HCT116 (cell line): Measurements from ENCODE around the gene NT5DC2. TPM values are rescaled to one million over a fixed set of nuclear protein-coding genes. Genes with fewer than 3 reads are reported as not detected.

Source experiments
- ATAC-seq: fragments of 200-7000 bp; cut with Tn5 transposase; 2 replicates; pipeline ENCODE4 v1.9.1; 2020; ENCODE audit warnings: mild to moderate bottlenecking, moderate library complexity
- BruUV-seq: library from RNA; stranded (reverse); fragments of 400-500 nt; replicated peaks from 2 replicates; lab custom pipeline; 2021; lab: Mats Ljungman, UMichigan
- CTCF ChIA-PET: fragments of 300-600 bp; sonication (Branson Sonifier 250); formaldehyde crosslinking; loops from one replicate; lab custom pipeline; 2021; ENCODE audit warnings: antibody characterized with exemption; lab: Charles Lee
- POLR2A ChIA-PET: fragments of 300-600, 350-600 bp; sonication (Branson Sonifier 250); formaldehyde crosslinking; loops from one replicate; lab custom pipeline; 2021; ENCODE audit warnings: antibody characterized with exemption; lab: Charles Lee
- RAD21 ChIA-PET, 2 experiments: fragments of 300-600 bp; sonication (Branson Sonifier 250); formaldehyde crosslinking; loops; one replicate each; lab custom pipeline; 2023; ENCODE audit warnings: low total read pairs in 2 of 2; ENCODE audit not compliant: uncharacterized antibody in 2 of 2, unreplicated experiment in 2 of 2, low non-redundant PET in 1 of 2; lab: Charles Lee
- DNase-seq: peaks from one replicate; pipeline ENCODE4 v3.0.0-alpha.2; 2010; ENCODE audit warnings: low read depth, low spot score
- H2AFZ ChIP-seq: fragments of 200-600 bp; shearing (Covaris generic), sonication (generic); 2 replicates; pipeline ENCODE4 v1.6.1; 2017; ENCODE audit warnings: low read depth, mixed run types, mixed read lengths, antibody characterized with exemption, low read length; ENCODE audit not compliant: poor library complexity, severe bottlenecking
- H3K27ac ChIP-seq: 2 replicates; pipeline ENCODE4 v1.5.1; 2012; ENCODE audit warnings: low read depth, low read length
- H3K27me3 ChIP-seq: fragments of 200-600 bp; sonication (generic); 2 replicates; pipeline ENCODE4 v1.6.1; 2016; ENCODE audit warnings: mixed run types, low read length, mixed read lengths; ENCODE audit not compliant: insufficient read depth
- H3K36me3 ChIP-seq, 2 experiments: fragments of 200-500 bp in 1 of 2; fragments of 200-600 bp in 1 of 2; sonication (Bioruptor generic) in 1 of 2; sonication (generic) in 1 of 2; 2 replicates each; pipeline versions ENCODE4 v1.5.1 to v1.6.1; 2014 to 2016; ENCODE audit warnings: low read length in 2 of 2, inconsistent platforms in 1 of 2, mixed read lengths in 1 of 2, mixed run types in 1 of 2; ENCODE audit not compliant: insufficient read depth in 2 of 2, control insufficient read depth in 1 of 2
- H3K4me1 ChIP-seq, 2 experiments: fragments of 200-600 bp in 1 of 2; sonication (generic) in 1 of 2; 2 replicates each; pipeline versions ENCODE4 v1.5.1 to v1.6.1; 2012 to 2017; ENCODE audit warnings: low read length in 2 of 2, inconsistent platforms in 1 of 2, mild to moderate bottlenecking in 1 of 2, mixed read lengths in 1 of 2, mixed run types in 1 of 2, moderate library complexity in 1 of 2; ENCODE audit not compliant: insufficient read depth in 2 of 2, control insufficient read depth in 1 of 2
- H3K4me2 ChIP-seq: fragments of 200-600 bp; sonication (generic); 2 replicates; pipeline ENCODE4 v1.6.1; 2017; ENCODE audit warnings: mixed run types, low read length, mixed read lengths
- H3K4me3 ChIP-seq, 2 experiments: fragments of 200-600 bp in 1 of 2; sonication (generic) in 1 of 2; replicated peaks in 1 of 2; 2 replicates each; pipeline ENCODE4 v1.5.1; 2011 to 2016; ENCODE audit warnings: low read length in 2 of 2, control low read depth in 1 of 2, low read depth in 1 of 2, mild to moderate bottlenecking in 1 of 2, mixed read lengths in 1 of 2, mixed run types in 1 of 2
- H3K79me2 ChIP-seq: fragments of 200-600 bp; sonication (generic); 2 replicates; pipeline ENCODE4 v1.6.1; 2017; ENCODE audit warnings: mild to moderate bottlenecking, mixed run types, low read length, moderate library complexity, mixed read lengths; ENCODE audit not compliant: insufficient read depth
- H3K9ac ChIP-seq: fragments of 200-600 bp; sonication (generic); 2 replicates; pipeline ENCODE4 v1.6.1; 2016; ENCODE audit warnings: low read length, mixed read lengths
- H3K9me2 ChIP-seq: fragments of 200-600 bp; sonication (generic), shearing (Covaris generic); 2 replicates; pipeline ENCODE4 v1.6.1; 2017; ENCODE audit warnings: mixed run types, mild to moderate bottlenecking, moderate library complexity; ENCODE audit not compliant: insufficient read depth
- H3K9me3 ChIP-seq, 2 experiments: fragments of 200-500 bp in 1 of 2; fragments of 200-600 bp in 1 of 2; sonication (Bioruptor generic) in 1 of 2; sonication (generic) in 1 of 2; 2 replicates each; pipeline ENCODE4 v1.6.1; 2014 to 2017; ENCODE audit warnings: low read length in 2 of 2, mixed read lengths in 2 of 2, inconsistent platforms in 1 of 2, low read depth in 1 of 2, mild to moderate bottlenecking in 1 of 2, mixed run types in 1 of 2, moderate library complexity in 1 of 2; ENCODE audit not compliant: control insufficient read depth in 1 of 2, insufficient read depth in 1 of 2
- H4K20me1 ChIP-seq: fragments of 200-600 bp; sonication (generic), shearing (Covaris generic); 2 replicates; pipeline ENCODE4 v1.6.1; 2017; ENCODE audit warnings: mixed run types, mild to moderate bottlenecking, moderate library complexity; ENCODE audit not compliant: insufficient read depth
- REST ChIP-seq: IDR thresholded peaks from 2 replicates; pipeline ENCODE4 v1.6.1; 2012; ENCODE audit warnings: low read depth
- ZBTB33 ChIP-seq: IDR thresholded peaks from 2 replicates; pipeline ENCODE4 v1.6.1; 2011; ENCODE audit warnings: mild to moderate bottlenecking, low read length, moderate library complexity; ENCODE audit not compliant: insufficient replicate concordance; ENCODE audit errors: extremely low read depth
- ZFX ChIP-seq: fragments of 450-650 bp; IDR thresholded peaks from 2 replicates; pipeline ENCODE4 v1.6.1; 2017
- ZNF274 ChIP-seq: fragments of 200-500 bp; sonication (Bioruptor generic); IDR thresholded peaks from 2 replicates; pipeline ENCODE4 v1.6.1; 2014; ENCODE audit warnings: mild to moderate bottlenecking, low read depth, low read length, inconsistent platforms
- intact Hi-C: fragments of 100-400 bp; cut with micrococcal nuclease; formaldehyde crosslinking; loops from 2 replicates; pipeline ENCODE4 v1.10.0; 2022
- total RNA-seq: library from RNA; stranded (reverse); gene quantifications from one replicate; pipeline ENCODE4 v1.2.1, GENCODE V29; 2021; ENCODE audit not compliant: unreplicated experiment

The NT5DC2 gene
- total RNA-seq, 1 experiment from 2014 or later, result 125 TPM

GRCh38 chr3:52522651-52523251 lies 10.9 kb downstream of the NT5DC2 start:
- H3K27me3 ChIP-seq, result no peaks in the 10 kb centered on the region
- H3K4me2 ChIP-seq, result no peak overlapping the region
- no peak for ATAC-seq
- no peaks in the 10 kb centered on the region for H3K79me2 ChIP-seq
- intact Hi-C loops, result no loop called here
- TF ChIP-seq ZFX, result no peak
- no peak for TF ChIP-seq REST
- no peak for TF ChIP-seq ZNF274
- no peak for TF ChIP-seq ZBTB33
- BruUV-seq, result no TSS peak
- H3K9me2 ChIP-seq, result no peaks in the 10 kb centered on the region
- ChIA-PET RAD21 (no interaction called here), CTCF (no interaction called here), POLR2A (no interaction called here)
- H4K20me1 ChIP-seq, result no peaks in the 10 kb centered on the region
- H3K4me3 ChIP-seq, result no peak overlapping the region
- no peak overlapping the region for H2AFZ ChIP-seq
- peaks cover 0 to 3% of the 10 kb centered on the region in 2 experiments; a peak in 1 of 4 replicates for H3K4me1 ChIP-seq
- no peak for DNase-seq
- H3K9me3 ChIP-seq, result no peaks in the 10 kb centered on the region
- H3K36me3 ChIP-seq, result peaks cover 8 to 12% of the 10 kb centered on the region in 2 experiments
- no peak overlapping the region for H3K9ac ChIP-seq
- H3K27ac ChIP-seq, result no peak overlapping the region
